Adrenal gland (tissue), 5 donors: ENCODE measurements around the gene TCP11L2.

ENCODE experiments used
- CTCF ChIP-seq, 6 experiments: fragments of 450-650 bp in 4 of 6; fragments of 200-600 bp in 2 of 6; sonication (generic) in 1 of 6; IDR thresholded peaks; 1 replicate in 5 of 6; 2 replicates in 1 of 6; pipeline versions ENCODE4 v1.5.1 to v1.8.0; 2016 to 2021; ENCODE audit warnings: antibody characterized with exemption in 6 of 6, mild to moderate bottlenecking in 2 of 6, moderate library complexity in 1 of 6
- POLR2A ChIP-seq, 2 donors: fragments of 450-650 bp; IDR thresholded peaks; one replicate each; pipeline ENCODE4 v1.6.1; 2017; ENCODE audit warnings: antibody characterized with exemption in 2 of 2, mild to moderate bottlenecking in 2 of 2, moderate library complexity in 1 of 2
- donor health status: DM: no; HTN: no; CAD: no.

- TF ChIP-seq CTCF (IDR thresholded peaks at IDR 0.05) (no peak), POLR2A (IDR thresholded peaks at IDR 0.05) (no peak)
These were observed 29.0 kb upstream of the TCP11L2 start for GRCh38 chr12:106273491-106273890.
